Fibroblast of peridontal ligament (primary cell): ENCODE results near the gene ZNF674.

Source experiments
- DNase-seq: peaks from one replicate; pipeline ENCODE4 v3.0.0-alpha.2; 2010; ENCODE audit errors: extremely low read depth

ZNF674 gene

DNA sequence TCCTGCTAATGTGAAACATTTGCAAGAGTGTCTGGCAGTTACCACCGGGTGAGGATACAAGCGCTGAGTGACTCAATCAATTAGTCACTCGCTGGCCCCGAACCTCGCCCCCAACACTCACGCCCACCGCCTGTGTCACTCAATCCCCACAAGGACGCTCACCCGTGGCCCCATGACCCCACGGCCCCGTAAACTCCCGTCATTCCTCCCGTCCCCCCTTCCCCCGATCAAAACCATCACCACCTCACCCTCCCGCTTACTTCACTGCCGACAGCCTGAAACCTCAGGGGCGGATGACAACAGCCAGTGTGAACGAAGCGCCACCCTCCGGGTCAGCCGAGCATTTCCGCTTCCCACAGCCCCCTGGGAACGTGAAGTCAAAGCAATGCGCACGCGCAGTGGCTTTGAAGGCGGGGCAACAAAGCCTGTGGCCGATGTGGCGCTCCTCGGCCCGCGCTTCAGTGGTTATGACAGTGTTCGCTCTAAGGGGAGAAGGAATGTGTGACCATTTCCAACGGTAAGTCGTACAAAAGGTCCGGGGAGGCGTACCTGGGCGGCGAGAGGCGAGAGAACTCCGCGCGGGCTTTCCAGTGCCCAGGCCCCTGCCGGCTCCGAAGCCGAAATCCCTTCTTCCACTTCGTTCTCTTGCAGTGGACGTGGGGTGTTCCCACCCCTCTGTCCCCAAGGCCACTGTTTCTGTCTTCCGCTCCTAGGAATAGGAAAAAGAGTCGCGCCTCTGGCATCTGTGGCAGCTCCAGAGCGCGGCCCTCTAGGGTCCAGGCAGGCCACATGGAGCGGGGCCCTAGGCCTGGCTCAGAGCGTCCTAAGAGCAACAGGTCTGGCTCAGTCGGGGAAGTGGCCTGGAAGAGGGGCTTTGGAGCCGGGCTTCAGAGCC, at the start of gene ZNF674:
ZNF674 (minus strand) TSS at position 311 of the 895 bp plus-strand sequence. CDS start 3,334 bp downstream, outside the sequence.
- peak; percentile 90 for DNase-seq

DNA sequence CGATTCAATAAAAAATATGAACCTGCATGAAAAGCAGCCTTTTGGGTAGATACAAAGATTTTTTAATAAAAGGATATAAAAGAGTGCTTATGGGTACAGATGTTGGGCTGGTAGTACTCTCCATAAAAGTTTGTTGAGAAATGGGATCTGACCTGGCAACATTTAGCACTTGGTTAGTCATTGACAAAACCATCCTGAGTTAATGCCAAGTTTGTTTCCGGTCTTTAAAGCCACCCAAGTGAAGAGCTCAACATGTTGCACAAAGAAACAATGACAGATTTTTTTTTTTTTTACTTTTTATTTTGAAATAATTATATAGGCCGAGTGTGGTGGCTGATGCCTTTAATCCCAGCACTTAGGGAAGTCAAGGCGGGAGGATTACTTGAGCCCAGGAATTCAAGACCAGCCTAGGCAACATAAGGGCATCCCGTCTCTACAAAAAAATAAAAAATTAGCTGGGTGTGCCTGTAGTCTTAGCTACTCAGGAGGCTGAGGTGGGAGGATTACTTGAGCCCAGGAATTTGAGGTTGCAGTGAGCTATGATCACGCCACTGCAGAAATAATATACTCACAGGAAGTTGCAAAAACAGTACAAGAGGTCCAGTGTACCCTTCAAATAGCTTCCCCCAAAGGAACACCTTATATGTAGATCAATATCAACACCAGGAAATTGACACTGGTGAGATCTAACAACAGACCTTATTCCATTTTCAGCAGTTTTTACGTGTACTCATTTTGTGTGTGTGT, 44.9 kb upstream of the ZNF674 start:
- peak; percentile 85 for DNase-seq

DNA sequence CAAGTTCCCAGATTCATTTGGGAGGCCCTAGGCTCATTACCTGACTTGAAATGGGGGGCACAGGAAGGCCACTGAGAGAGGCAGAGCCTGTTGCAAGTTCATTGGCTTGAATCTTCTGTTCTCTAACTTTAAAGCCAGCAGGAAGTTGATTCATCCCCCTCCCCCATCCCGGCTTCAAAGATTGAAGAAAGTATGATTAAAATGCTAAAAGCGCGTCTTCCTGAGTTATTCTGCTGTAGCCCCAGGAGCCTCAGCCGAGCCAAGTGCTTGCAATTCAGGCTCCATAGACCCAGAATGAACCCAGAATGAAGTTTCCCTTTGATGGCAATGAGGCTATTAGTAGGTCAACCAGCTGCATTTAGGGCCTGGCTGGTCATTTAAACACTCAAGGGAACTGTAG, 43.0 kb upstream of the ZNF674 start:
- DNase-seq, result peak; percentile 72

DNA sequence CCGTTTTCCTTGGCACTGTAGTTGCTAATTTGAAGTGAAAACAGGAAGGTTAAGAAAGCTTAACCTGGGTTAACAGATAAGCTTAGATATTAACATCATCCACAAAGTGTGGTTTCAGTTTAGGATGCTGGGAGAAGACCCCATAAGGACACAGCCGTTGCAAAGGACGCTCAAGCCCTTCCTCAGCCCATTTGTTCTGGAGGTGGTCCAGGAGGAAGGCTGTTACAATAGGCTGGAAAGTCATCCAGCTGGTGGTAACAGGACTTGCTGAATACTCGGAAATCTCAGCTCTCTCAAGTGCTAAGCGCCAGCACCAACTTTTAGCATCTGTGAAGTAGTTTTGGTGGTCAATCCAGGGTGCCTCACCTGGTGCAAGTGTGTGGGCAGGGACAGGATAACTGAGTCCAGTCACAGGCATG, 42.5 kb upstream of the ZNF674 start:
- DNase-seq, result no peak

DNA sequence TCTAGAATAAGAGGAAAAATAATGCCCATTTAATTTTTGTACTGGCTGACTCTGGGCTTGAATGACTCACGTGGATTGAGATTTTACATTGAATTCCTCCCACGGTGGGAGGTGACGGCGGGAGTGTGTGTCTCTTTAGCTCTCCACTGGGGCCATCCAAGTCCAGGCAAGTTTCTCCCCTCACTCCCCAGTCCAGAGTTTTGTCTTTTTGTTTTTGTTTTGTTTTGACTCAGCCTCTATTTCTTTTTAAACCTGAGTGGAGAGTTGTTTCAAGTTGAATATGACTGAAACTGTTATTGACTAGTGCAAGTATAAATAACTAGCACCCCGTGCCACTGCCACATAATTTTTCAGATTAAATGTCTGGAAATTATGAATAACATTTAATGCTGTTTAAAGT, 41.9 kb upstream of the ZNF674 start:
- peak; percentile 44 for DNase-seq

DNA sequence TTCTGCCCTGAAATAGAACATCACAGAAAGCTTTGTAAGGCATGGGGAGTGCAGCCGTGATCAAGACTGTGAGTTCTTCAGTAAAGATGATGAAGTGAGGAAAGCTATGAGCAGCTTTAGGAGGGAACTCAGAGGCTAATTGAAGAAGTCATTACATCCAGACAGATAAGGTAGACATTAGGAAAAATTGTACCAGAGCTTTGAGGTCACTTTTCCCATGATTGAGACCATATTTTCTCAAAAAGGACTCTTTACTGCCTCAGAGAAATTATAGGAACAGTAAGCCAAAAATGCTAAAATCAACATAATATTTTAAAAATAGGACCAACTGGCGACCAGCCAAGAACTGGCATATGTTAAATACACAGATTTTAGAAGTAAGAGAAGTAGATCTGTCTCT, 39.5 kb upstream of the ZNF674 start:
- no peak for DNase-seq

DNA sequence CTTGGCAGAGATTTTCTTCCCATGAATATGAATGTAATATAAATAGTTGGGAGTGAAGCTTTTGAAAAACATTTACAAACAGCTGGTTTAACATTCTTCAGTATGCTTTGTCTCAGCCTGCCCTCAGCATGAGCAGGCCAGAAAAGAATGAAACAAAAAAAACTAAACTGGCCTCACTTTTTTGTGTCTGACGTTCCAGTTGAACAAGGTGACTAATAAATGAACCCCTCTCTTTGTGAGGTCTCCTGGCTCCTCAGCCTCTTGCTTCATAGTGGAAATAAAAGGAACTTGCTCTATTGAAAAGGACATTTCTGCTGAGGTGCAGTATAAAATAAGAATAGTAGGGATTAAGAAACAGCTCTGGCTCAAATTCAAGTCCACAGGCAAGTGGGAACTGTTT, 37.7 kb upstream of the ZNF674 start:
- peak; percentile 88 for DNase-seq

DNA sequence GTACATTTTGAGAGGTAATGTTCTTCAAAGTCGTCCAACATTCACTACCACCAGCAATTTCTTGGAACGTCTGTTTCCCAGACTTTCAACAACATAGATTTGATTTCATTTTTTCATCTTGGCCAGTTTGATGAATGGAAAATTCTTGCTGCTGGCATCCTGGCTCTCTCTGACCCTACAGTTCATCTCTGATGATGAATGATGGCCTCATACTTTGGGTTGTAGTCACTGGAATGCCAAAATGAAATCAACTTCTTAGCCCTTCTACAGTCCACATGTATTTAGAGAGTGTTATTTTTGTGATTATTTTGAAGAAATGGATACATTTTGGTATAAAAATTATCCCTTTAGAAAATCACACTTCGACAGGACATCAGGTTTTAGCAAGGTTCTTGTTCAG, 37.1 kb upstream of the ZNF674 start:
- DNase-seq, result peak; percentile 78

DNA sequence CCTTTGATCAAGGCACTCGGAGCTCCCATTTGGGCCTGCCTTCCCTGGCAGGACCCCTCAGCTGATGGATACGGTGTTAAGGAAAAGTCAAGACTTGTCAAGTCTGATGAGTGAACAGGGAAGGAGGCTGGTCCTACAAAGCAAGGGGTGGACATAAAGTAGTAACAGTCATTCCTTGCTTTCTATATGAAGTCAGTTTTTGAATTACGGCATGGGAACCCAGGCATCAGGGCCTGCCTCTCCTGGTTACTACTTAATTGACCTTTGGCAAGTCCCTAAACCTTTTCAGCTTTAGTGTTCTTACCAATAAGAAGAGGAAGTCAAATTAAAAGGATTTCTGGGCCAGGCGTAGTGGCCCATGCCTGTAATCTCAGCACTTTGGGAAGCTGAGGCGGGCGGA, 35.4 kb upstream of the ZNF674 start:
- DNase-seq, result no peak

DNA sequence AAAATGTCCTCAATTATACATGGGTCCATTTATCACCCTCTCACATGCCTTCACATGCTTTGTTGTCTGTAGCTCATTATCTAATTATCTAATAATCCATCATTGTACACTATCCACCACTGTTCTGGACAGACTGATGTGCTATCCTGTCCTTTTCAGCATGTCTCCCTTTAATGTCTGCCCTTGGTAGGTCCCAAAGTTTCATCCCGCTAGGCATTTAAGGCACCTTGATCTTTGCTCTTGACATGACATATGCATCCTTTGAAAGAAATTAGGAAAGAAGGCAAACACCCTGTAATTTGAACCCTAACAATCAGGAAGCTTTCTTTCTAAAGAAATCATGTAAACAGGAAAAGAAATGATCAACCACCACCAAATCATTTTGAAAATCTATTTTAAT, 34.0 kb upstream of the ZNF674 start:
- no peak for DNase-seq

DNA sequence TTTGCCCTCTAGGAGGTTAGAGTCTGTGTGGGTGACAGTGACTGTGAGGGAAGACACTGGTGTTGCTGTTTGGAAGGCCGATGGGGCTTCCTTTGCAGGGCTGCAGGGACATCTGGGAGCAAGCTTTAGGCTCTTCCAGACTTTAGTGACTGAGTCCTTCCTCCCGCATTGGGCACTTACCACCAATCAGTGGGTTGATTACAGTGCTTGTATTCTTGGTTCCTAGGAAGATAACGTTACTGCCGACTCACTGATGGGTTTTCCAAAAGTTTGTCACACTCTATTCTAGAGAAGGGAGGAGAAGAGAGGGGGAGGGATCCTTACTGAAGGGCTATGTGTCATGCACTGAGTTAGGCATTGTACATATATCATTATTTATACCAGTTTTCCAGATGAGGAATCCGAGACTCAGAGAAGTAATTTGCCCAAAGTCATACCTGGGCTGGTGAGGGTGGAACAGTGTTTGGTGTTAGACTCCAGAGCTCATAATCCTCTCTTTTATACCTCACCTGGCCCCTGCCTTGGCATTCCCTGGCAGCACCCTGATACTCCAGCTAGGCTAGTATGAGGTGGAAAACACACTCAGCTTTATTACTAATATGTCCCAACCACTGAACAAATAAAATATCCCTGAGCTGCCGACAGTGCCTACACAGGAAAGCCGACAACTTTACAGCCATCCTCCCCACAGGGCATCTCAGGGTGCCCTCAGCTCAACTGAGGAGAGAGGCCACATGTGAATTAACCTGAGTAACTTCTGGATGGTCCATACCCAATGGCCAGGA, 32.2 kb upstream of the ZNF674 start:
- DNase-seq, result peak; percentile 57

DNA sequence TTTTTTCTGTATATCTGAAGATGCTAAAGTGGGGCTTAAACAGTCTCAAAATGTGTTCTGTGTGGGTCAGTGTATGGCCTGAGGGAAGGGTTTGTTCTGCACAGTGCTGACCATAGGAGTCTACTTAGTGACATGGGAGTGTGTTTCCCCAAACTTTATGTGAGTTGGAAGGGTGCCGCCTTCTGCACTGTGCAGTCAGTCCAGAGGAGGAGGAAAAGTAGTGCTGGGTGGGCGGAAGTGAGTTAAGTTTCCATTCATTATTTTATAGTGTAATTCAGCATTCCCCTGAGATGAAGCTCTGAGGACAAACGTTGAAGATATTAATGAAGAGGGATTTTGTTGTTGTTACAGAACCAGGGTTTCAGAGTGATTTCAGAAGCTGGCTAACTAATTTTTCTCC, 31.2 kb upstream of the ZNF674 start:
- no peak for DNase-seq

DNA sequence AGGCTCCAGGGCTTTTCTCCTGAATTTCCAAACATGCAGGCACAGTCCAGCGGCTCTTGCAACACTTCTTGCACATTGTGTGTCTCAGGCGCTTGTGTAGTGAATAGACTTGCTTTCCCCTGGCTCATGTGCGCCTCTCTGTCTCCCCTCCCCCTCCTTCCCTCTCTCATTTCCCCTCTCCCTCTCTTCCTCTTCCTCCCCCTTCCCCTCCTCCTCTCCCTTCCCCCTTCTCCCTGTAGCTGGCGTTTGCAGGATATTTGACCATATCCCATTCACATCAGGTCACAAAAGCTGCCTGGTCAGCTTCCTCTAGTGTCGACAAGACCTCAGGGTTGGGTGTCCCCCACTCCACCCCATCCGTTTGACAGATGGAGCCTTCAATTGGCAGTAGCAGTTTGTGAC, 30.8 kb upstream of the ZNF674 start:
- peak; percentile 54 for DNase-seq

DNA sequence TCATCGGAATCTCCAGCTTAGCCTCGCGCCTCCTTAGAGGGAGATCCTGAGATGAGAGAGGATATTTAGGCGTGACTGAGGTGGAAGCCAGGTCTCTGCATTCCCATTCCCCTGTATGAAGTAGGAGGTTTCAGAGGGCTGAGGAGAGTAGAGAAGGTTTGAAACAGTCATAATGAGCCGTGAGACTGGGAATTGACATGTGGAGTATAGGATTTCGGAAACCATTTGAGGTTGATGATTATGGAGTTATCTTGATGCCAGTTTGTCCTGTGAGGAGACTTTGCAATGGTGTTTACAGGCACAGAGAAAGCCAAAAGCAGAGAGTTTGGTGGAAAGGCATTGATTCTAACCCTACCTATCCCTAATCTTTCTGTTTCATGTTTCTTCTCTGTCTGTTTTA, 30.4 kb upstream of the ZNF674 start:
- DNase-seq, result no peak

DNA sequence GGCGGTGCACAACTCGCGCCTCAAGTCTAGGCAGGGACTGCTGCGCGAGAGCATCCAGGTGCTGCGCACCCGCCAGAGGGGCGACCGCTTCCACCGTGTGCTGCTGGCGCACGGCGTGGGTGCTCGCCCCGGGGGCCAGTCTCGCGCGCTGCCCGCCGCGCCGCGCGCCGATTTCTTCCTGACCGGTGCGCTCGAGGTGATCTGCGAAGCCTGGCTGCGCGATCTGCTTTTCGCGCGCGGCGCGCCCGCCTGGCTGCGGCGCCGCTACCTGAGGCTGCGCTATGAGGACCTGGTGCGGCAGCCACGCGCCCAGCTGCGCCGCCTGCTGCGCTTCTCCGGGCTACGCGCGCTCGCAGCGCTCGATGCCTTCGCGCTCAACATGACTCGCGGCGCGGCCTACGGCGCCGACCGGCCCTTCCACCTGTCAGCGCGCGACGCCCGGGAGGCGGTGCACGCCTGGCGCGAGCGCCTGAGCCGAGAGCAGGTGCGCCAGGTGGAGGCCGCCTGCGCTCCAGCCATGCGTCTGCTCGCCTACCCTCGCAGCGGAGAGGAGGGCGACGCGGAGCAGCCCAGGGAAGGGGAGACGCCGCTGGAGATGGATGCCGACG, 29.7 kb upstream of the ZNF674 start:
- no peak for DNase-seq

DNA sequence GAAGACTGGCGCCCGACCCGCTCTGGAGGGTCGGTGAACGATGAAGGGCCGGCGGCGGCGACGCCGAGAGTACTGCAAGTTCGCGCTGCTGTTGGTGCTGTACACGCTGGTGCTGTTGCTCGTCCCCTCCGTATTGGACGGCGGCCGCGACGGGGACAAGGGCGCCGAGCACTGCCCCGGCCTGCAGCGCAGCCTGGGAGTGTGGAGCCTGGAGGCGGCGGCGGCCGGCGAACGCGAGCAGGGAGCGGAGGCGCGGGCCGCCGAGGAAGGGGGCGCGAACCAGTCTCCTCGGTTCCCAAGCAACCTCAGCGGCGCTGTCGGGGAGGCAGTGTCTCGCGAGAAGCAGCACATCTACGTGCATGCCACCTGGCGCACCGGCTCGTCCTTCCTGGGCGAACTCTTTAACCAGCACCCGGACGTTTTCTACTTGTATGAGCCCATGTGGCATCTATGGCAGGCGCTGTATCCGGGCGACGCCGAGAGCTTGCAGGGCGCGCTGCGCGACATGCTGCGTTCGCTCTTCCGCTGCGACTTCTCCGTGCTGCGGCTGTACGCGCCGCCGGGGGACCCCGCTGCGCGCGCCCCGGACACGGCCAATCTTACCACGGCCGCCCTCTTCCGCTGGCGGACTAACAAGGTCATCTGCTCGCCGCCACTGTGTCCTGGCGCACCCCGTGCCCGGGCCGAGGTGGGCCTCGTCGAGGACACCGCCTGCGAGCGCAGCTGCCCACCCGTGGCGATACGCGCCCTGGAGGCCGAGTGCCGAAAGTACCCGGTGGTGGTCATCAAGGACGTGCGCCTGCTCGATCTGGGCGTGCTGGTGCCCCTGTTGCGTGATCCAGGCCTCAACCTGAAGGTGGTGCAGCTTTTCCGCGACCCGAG, 28.9 kb upstream of the ZNF674 start:
- peak; percentile 46 for DNase-seq

DNA sequence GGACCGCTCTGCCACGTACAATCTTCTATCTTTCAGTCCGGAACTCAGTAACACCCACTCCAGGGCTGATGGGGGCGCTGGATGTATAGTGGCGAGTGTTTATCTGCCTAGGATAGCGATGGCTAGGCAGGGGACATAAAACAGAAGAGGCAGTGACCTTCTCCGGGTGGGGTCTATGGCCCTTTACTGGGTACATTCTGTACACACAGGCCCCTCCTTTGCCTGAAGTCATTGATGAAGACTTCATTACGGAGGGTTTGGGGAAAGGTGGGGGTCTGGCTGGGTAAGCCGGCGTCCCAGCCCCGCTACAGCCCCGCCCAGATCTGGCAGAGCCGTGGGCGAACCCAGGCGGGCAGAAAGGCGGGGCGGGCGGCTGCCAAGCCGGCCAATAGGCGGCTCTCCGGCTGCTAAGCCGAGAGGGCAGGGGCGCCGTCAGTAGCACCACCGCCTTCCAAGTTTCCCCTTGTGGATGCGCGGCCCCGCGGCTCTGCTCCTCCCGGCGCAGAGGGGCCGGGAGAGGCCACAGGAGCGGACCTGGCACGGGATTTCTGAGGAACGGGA, 28.2 kb upstream of the ZNF674 start, which contains the start of gene CHST7:
CHST7 (plus strand) TSS at position 435 of the 561 bp plus-strand sequence. CDS start 167 bp downstream, outside the sequence.
- peak; percentile 69 for DNase-seq

DNA sequence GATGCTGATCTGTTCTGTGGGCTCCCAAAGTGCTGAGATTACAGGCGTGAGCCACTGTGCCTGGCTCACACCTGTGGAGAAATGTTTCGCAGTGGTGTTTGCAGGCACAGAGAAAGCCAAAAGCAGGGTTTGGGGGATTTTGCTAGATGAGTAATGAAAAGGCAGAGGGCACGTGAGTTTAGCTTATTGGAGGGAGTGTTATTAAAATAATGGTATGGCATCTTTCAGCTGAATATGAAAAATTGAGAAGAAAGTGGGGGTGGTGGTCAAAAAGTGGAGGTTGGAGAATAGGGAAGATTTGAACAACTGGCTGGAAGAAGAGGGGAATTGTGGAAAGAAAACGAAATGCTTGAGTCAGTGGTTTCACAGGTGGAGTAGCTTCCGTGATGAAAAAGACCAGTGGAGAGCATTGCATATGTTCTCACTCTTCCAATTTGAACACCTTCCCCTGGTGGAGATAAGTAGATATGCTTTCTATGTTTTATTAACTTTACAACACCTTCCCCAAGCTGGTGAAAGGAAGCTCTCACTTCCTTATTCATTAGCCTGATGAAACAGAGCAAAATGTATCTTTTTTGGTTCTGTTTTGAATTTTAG, 27.2 kb upstream of the ZNF674 start:
- DNase-seq, result no peak

DNA sequence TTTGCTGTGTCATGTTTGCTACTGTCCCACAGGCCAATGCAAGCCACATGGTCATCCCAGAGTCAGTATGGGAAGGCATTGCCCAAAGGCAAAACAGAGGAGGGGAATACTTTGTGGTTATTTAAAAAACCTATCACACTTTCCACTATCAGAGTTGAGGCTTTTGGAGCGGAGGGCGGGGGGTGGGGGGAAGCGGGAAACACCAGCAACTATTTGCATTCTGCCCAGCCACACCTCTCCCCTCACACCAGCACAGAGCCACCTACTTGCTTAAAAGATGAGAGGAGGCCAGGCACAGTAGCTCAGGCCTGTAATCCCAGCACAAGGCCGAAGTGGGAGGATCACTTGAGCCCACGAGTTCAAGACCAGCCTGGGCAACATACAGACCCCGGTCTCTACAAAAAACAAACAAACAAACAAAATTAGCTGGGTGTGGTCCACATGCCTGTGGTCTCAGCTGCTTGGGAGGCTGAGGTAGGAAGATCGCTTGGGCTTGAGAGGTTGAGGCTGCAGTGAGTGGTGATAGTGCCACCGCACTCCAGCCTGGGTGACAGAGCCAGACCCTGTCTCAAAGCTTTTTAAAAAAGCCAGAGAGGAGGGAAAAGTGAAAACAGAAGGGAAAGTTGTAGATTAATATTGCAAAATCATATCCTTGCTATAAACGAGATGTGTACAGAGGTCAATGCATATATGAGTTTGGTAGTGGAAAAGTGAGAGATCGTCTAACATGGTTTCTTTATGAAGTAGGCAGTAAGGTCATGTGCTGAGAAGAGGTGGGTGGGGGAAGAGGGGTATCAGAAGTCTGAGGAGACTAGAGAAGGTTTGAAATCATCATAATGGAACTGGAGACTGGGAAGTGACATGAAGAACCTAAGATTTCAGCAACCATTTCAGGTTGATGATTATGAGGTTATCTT, 26.5 kb upstream of the ZNF674 start:
- no peak for DNase-seq
